RWPE2 (cell line): ENCODE data around the gene FHIP1B.

Experiments used
- ATAC-seq: fragments of 200-7000 bp; cut with Tn5 transposase; 3 replicates; pipeline ENCODE4 v1.9.1; 2021; ENCODE audit warnings: low read depth
- DNase-seq: peaks from one replicate; pipeline ENCODE4 v3.0.0-alpha.2; 2020; ENCODE audit warnings: low spot score
- H3K27ac ChIP-seq: fragments of 450-650 bp; 2 replicates; pipeline ENCODE4 v1.5.1; 2017; ENCODE audit warnings: mild to moderate bottlenecking; ENCODE audit not compliant: poor library complexity, severe bottlenecking
- H3K27me3 ChIP-seq: fragments of 250-450 bp; sonication (Bioruptor Pico); 2 replicates; pipeline ENCODE4 v1.5.1; 2021; ENCODE audit warnings: mild to moderate bottlenecking, moderate library complexity; ENCODE audit not compliant: insufficient read depth, poor library complexity, severe bottlenecking
- H3K36me3 ChIP-seq: fragments of 250-450 bp; sonication (Bioruptor Pico); 2 replicates; pipeline ENCODE4 v1.5.1; 2020; ENCODE audit warnings: low read depth, mild to moderate bottlenecking, moderate library complexity
- H3K4me1 ChIP-seq: fragments of 250-450 bp; sonication (Bioruptor Pico); 2 replicates; pipeline ENCODE4 v1.5.1; 2021; ENCODE audit warnings: mild to moderate bottlenecking, moderate library complexity; ENCODE audit not compliant: insufficient read depth, poor library complexity, severe bottlenecking
- H3K4me3 ChIP-seq: fragments of 250-450 bp; sonication (Bioruptor Pico); 2 replicates; pipeline ENCODE4 v1.5.1; 2021; ENCODE audit warnings: mild to moderate bottlenecking, moderate library complexity; ENCODE audit not compliant: severe bottlenecking
- H3K9me3 ChIP-seq: fragments of 250-450 bp; sonication (Bioruptor Pico); 2 replicates; pipeline ENCODE4 v1.5.1; 2021; ENCODE audit warnings: mild to moderate bottlenecking, moderate library complexity; ENCODE audit not compliant: severe bottlenecking
- CTCF ChIP-seq: fragments of 450-650 bp; IDR thresholded peaks from one replicate; pipeline ENCODE4 v1.5.1; 2017; ENCODE audit warnings: mild to moderate bottlenecking, moderate library complexity; ENCODE audit not compliant: poor library complexity, severe bottlenecking

Gene FHIP1B

DNA sequence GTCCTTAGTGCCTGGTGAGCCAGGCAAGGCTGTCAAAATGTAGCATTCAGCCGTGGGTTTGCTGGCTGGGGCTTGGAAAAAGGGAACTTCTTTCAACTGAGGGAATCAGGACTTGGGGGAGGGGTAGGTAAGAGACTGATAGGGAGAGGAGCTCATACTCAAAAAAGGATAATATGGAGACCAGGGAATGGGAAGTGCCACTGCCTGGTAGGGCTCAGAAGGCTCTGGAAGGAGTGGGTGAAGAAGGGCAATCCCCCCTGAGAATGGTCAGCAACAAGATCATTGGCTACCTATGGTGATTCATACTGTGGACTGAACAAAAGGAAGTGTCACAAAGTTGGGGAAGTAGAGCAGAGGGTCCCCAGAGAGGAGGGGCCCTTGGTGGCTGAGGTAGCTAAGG is 6.3 kb upstream of the FHIP1B start:
- H3K36me3 ChIP-seq: no peaks in the 10 kb centered on the region
- H3K27me3 ChIP-seq: no peaks in the 10 kb centered on the region
- DNase-seq (no peak), ATAC-seq (no peak)
- no peak for TF ChIP-seq CTCF
- H3K4me3 ChIP-seq: no peak overlapping the region
- H3K4me1 ChIP-seq: no peaks in the 10 kb centered on the region
- H3K27ac ChIP-seq: no peak overlapping the region
- no peaks in the 10 kb centered on the region for H3K9me3 ChIP-seq

GRCh38 chr11:6240139-6240538 is 5.7 kb upstream of the FHIP1B start:
- DNase-seq (no peak), ATAC-seq (no peak)
- H3K9me3 ChIP-seq: no peaks in the 10 kb centered on the region
- H3K27ac ChIP-seq: no peak overlapping the region
- H3K4me3 ChIP-seq: no peak overlapping the region
- no peaks in the 10 kb centered on the region for H3K4me1 ChIP-seq
- no peaks in the 10 kb centered on the region for H3K27me3 ChIP-seq
- no peak for TF ChIP-seq CTCF
- H3K36me3 ChIP-seq: no peaks in the 10 kb centered on the region

DNA sequence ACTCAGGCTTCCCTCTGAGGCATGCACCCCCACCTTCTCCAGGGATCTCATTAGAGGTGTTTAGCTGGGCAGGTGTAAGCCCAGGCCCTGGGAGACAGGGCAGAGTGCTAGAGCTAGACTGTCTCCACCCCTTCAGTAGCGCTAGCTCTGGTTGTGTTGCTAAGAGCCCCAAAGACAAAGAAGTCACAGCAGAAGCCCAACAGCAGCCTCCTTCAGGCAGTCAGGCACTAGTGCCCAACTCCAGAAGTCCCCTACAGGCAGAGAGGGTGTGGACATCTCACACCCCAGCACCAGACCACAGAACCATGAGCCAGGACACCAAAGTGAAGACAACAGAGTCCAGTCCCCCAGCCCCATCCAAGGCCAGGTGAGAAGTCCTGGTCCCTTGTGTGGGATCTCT is 4.5 kb upstream of the FHIP1B start, which contains the start of gene CNGA4:
TSS of gene CNGA4 (plus strand) at position 188 of the 400 bp plus-strand sequence. CDS start at position 306, 118 bp downstream.
- no peak for ATAC-seq
- Histone ChIP-seq H3K9me3 (no peaks in the 10 kb centered on the region), H3K4me1 (no peaks in the 10 kb centered on the region), H3K4me3 (no peak within 1 kb of the TSS), H3K27ac (no peak within 1 kb of the TSS), H3K36me3 (no peaks in the 10 kb centered on the region), H3K27me3 (no peaks in the 10 kb centered on the region)
- DNase-seq: no peak
- no peak for TF ChIP-seq CTCF

- DNase-seq (no peak), ATAC-seq (no peak)
- no peaks in the 10 kb centered on the region for H3K4me1 ChIP-seq
- H3K36me3 ChIP-seq: no peaks in the 10 kb centered on the region
- H3K27ac ChIP-seq: no peak overlapping the region
- no peak for TF ChIP-seq CTCF
- H3K9me3 ChIP-seq: no peaks in the 10 kb centered on the region
- H3K27me3 ChIP-seq: no peaks in the 10 kb centered on the region
- H3K4me3 ChIP-seq: no peak overlapping the region
Observed at GRCh38 chr11:6237761-6238302, 3.4 kb upstream of the FHIP1B start.

DNA sequence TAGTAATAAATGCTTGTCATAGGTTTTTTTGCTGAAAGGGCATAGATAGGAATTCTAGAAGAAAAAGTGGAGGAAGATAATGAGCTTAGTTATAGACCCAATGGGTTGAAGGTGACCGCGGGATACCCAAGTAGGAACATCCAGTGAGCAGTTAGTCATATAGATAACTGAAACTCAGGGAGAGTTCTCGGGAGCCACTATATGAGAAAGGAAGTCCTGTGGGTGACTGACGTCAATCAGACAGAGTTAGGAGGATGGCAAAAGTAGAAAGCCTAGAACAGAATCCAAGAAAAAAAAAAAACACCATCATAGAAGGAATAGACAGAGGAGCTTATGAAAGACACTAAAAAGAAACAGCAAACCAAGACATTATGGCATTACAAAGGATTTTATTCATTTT is 2.8 kb upstream of the FHIP1B start:
- no peaks in the 10 kb centered on the region for H3K27me3 ChIP-seq
- no peak for TF ChIP-seq CTCF
- no peak overlapping the region for H3K4me3 ChIP-seq
- H3K4me1 ChIP-seq: no peaks in the 10 kb centered on the region
- H3K27ac ChIP-seq: no peak overlapping the region
- H3K9me3 ChIP-seq: no peaks in the 10 kb centered on the region
- ATAC-seq (no peak), DNase-seq (no peak)
- H3K36me3 ChIP-seq: no peaks in the 10 kb centered on the region
